ENCODE measurements around the gene CPSF4L.
"Not testable (repeated sequence)": the region's sequence is repeated elsewhere in the genome, so short reads cannot be mapped to it uniquely, and the experiment has no call there.

CPSF4L gene

DNA sequence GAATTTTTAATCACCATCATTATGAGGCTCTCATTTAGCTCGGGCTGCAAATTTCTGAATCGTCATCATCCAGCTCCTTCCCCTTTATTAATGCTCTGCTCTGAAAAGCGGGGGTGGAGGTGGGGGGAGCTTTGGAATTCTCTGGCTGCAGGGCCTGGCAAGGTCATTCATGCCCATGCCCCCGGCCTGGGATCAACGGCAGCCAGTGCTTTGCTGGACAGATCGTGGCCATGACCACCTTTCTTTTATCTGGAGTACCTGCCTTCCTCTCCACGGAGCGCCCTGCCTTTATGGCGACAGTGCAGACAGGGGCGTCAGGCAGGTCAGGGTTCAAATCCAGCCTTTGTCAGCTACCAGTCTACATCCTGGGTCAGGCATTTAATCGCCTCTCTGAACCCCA is 5.1 kb upstream of the CPSF4L start:
- ChIA-PET POLR2A (ENCODE audit: low non-redundant PET) (no interaction called here), CTCF (interaction anchor here (1.7 kb wide), 1 partner anchor 103 kb away, joined by 7 read pairs; no protein-coding TSS in a partner anchor)
- no peak for TF ChIP-seq CTCF (conservative IDR thresholded peaks at IDR 0.05; ENCODE audit: low read depth)
- H3K27ac ChIP-seq: no peak overlapping the region
- no peak for DNase-seq (ENCODE audit: low spot score)

DNA sequence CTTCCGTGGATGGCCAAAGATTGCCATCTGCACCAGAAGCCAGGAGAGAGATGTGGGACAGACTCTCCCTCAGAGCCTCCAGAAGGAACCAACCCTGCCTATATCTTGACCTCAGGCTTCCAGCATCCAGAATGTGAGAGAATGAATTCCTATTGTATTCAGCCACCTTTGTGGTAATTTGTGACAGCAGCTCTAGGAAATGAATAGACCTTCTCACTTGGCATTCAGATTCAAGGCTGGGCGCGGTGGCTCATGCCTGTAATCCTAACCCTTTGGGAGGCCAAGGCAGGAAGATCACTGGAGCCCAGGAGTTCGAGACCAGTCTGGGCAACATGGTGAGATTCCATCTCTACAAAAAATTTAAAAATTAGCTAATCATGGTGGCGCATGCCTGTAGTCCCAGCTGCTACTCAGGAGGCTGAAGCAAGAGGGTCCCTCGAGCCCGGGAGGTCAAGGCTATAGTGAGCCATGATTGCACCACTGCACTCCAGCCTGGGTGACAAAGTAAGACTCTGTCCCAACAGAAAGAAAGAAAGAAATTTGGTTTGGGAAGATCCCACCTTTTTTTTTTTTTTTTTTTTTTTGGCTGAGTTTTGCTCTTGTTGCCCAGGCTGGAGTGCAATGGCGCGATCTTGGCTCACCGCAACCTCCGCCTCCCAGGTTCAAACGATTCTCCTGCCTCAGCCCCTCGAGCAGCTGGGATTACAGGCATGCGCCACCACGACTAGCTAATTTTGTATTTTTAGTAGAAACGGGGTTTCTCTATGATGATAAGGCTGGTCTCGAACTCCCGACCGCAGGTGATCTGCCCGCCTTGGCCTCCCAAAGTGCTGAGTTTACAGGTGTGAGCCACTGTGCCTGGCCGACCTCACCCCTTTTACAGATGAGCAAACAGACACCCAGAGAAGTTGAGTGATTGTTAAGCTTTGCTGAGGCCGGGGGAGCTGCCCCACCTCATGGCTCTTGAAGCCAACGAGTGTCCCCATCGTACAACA is 4.3 kb upstream of the CPSF4L start:
- ChIA-PET CTCF (interaction anchor here (0.6 to 1.7 kb wide), 2 partner anchors 41 to 104 kb away, joined by 4 to 7 read pairs; no protein-coding TSS in a partner anchor), POLR2A (ENCODE audit: low non-redundant PET) (no interaction called here)
- H3K27ac ChIP-seq: no peak overlapping the region
- TF ChIP-seq CTCF (conservative IDR thresholded peaks at IDR 0.05; ENCODE audit: low read depth): no peak
- no peak for DNase-seq (ENCODE audit: low spot score)

DNA sequence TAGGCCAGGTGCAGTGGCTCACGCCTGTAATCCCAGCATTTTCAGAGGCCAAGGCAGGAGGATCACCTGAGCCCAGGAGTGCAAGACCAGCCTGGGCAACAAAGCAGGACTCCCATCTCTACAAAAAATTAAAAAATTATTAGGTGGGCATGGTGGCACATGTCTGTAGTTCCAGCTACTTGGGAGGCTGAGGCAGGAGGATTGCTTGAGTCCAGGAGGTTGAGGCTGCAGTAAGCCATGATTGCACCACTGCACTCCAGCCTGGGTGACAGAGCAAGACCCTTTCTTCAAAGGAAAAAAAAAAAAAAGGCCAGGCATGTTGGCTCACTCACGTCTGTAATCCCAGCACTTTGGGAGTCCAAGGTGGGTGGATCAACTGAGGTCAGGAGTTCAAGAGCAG is 2.8 kb upstream of the CPSF4L start:
- DNase-seq (ENCODE audit: low spot score); H3K27ac ChIP-seq; POLR2A ChIA-PET (ENCODE audit: low non-redundant PET): not testable (repeated sequence)
- CTCF ChIA-PET: interaction anchor here (0.7 kb wide), 2 partner anchors 80 to 352 kb away, joined by 3 to 4 read pairs; no protein-coding TSS in a partner anchor

GRCh38 chr17:73262676-73263642 is 1.3 kb upstream of the CPSF4L start:
- ChIA-PET POLR2A (ENCODE audit: low non-redundant PET) (no interaction called here), CTCF (interaction anchor here (0.6 to 1.7 kb wide), 2 partner anchors 107 to 506 kb away, joined by 5 to 6 read pairs; no protein-coding TSS in a partner anchor)
- DNase-seq (ENCODE audit: low spot score): no peak
- no peak for TF ChIP-seq CTCF (conservative IDR thresholded peaks at IDR 0.05; ENCODE audit: low read depth)
- no peak overlapping the region for H3K27ac ChIP-seq

DNA sequence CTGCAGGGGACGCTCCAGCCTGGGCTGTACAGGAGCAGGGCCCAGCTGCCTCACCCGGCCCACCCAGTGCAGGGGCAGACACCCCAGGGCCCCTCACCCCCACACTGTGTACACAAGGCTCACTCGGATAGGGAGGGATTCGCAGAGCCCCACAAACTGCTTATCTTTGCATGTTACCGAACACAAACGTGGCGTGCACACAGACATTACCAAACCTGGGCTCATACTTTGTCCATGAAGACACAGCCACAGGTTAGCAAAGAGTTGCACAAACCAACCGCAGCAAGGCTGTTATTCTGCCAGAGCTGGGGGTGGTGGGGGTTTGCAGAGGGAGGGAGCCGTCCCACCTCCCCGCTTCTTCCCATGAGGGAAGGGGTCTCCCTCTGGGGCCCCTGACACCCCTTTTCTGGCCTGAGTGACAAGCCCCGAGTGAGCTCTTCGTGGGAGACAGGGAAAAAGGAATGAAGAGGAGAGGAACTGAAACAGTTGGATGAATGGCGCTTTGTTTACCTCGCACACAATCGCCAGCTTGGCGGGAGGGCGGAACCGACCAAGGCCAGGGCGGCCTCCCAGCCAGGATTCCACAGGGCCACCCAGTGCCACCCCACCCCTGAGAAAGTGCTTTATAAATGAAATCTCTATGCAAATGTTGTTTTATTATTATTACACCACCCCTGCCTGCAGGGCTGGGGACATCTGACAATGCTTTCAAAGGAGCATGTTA is 434 bp upstream of the CPSF4L start:
- TF ChIP-seq CTCF (conservative IDR thresholded peaks at IDR 0.05; ENCODE audit: low read depth): no peak
- DNase-seq (ENCODE audit: low spot score): no peak
- CTCF ChIA-PET: interaction anchor here (0.6 to 1.7 kb wide), 3 partner anchors 11 to 505 kb away, joined by 5 to 7 read pairs (median 6); no protein-coding TSS in a partner anchor
- POLR2A ChIA-PET (ENCODE audit: low non-redundant PET): no interaction called here
- no peak overlapping the region for H3K27ac ChIP-seq

- CTCF ChIA-PET: interaction anchor here (0.6 to 2.7 kb wide), 4 partner anchors 24 to 919 kb away, joined by 3 to 11 read pairs (median 4); no protein-coding TSS in a partner anchor
- POLR2A ChIA-PET (ENCODE audit: low non-redundant PET): no interaction called here
Measured at GRCh38 chr17:73257516-73257915, 4.2 kb downstream of the CPSF4L start.

More at GRCh38 chr17:73257516-73257915, 4.2 kb downstream of the CPSF4L start:
- H3K27ac ChIP-seq: no peak overlapping the region
- no peak for TF ChIP-seq CTCF (conservative IDR thresholded peaks at IDR 0.05; ENCODE audit: low read depth)
- no peak for DNase-seq (ENCODE audit: low spot score)
